Lower leg skin (tissue), 3 donors: ENCODE results near the gene TMX2.

Experiments
- POLR2A ChIP-seq, 2 donors: fragments of 450-650 bp; IDR thresholded peaks; one replicate each; pipeline ENCODE4 v1.6.1; 2016 to 2017; ENCODE audit warnings: antibody characterized with exemption in 2 of 2, mild to moderate bottlenecking in 1 of 2, moderate library complexity in 1 of 2
- TF ChIP-seq, protein P1 (sequence below), 3 donors: fragments of 450-650 bp; IDR thresholded peaks; one replicate each; pipeline ENCODE4 v1.5.1; 2016; ENCODE audit warnings: antibody characterized with exemption in 3 of 3, mild to moderate bottlenecking in 3 of 3, moderate library complexity in 2 of 3

DNA sequence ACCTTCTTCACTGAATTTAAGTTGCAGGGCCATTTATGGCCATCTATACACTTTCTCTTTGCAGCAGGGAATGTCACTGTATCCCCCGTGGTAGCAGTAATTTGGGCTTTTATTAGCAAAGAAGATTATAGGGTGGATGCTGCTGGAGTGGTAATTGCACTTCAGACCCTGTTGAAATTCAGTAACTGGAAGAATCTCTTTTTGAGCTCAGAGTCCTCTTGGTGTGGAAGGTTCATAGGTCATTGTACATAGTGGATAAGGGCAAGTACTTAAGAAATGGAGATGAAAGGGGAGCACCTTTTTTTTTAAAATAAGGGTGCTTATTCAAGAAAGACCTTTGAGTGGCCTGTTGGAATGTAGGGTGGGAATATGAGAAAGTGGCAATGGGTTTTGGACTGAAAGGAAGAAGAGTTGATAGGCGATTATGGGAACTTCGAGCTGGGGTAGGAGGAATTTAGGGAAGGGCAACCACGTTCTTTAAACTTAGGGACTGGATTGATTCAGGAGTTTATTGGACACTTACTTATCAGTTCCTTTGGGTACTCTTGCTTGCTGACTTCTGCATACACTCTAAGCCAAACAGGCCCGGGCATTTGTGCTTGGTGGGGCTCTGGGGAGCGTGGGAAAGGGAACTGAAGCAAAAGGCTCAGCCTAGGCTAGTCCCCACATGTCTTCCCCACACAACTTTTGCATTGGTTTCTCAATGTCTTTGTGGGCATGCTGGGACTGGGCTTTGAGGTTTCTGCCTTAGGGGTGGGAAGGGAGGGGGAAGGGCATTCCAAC lies 75.7 kb downstream of the TMX2 start:
- TF ChIP-seq POLR2A (IDR thresholded peaks at IDR 0.05): no peak
- TF ChIP-seq, protein P1, sequence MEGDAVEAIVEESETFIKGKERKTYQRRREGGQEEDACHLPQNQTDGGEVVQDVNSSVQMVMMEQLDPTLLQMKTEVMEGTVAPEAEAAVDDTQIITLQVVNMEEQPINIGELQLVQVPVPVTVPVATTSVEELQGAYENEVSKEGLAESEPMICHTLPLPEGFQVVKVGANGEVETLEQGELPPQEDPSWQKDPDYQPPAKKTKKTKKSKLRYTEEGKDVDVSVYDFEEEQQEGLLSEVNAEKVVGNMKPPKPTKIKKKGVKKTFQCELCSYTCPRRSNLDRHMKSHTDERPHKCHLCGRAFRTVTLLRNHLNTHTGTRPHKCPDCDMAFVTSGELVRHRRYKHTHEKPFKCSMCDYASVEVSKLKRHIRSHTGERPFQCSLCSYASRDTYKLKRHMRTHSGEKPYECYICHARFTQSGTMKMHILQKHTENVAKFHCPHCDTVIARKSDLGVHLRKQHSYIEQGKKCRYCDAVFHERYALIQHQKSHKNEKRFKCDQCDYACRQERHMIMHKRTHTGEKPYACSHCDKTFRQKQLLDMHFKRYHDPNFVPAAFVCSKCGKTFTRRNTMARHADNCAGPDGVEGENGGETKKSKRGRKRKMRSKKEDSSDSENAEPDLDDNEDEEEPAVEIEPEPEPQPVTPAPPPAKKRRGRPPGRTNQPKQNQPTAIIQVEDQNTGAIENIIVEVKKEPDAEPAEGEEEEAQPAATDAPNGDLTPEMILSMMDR (IDR thresholded peaks at IDR 0.05): no peak
